Right hindlimb (tissue), 1 donor: Measurements from ENCODE around the gene COL7A1.

Source experiments
- DNase-seq: peaks from one replicate; pipeline ENCODE4 v3.0.0-alpha.2; 2018

COL7A1 gene

DNA sequence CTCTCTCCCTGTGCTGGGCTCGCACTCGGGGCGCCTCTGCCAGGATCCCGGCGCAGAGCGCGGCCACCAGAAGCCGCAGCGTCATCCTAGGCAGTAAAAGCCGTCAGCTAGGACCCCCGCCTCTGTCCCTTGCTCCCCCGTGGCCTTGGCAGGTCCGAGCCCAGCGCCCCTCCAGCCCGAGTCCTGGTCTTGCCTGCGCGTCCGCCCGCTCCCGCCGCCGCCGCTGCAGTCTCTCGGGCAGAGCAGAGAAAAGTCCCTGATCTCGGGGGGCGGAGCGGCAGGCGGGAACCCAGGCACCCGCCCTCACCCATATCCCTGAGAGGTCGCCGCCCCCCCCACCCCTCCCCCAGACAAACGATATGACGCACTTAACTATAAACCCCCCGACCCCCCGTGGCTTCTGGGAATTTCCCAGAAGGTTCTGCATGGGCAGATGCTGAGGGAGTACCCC lies at the start of gene COL7A1:
Gene COL7A1 (minus strand): TSS at position 255 of the 451 bp plus-strand sequence. CDS start 170 bp downstream, at position 85.
- no peak for DNase-seq

DNA sequence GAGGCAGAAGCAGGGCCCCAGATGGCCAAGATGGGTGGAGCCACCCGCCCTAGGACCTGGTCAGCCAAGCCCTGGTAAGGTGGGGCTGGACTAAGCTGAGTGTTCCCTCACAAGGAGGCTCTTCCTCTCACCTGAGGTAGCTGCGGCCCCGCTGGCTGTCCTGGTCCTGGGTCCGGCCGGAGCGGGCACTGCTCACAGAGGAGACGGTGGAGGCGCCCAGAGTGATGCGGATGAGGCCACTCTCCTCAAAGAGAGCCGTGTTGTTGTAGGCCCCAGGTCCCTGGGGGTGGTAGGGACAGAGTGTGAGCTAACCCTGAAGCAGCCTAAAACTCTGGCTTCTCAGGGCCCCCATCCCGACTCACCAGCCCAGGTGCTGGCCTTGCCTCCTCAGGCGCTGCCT lies 47.5 kb upstream of the COL7A1 start:
- DNase-seq = no peak

DNA sequence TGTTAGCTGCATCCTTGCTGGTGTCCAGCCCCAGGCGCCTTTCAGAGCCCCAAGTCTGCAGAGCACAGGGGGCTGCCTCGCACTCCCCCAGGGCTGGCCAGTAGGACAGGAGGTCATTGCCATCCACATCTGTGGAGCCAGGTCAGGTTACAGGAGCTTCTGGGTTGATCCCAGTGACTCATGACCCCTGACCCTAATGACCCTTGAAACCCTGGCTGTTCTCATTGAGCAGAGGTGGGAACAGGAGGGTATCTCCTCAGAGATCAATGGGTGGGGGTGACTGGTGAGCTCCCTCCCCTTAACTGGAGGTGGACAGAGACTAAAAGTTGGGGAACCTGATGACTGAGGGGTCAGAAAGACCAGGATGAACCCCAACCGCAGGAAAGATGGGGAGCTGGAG lies 46.3 kb upstream of the COL7A1 start:
- DNase-seq = no peak

DNA sequence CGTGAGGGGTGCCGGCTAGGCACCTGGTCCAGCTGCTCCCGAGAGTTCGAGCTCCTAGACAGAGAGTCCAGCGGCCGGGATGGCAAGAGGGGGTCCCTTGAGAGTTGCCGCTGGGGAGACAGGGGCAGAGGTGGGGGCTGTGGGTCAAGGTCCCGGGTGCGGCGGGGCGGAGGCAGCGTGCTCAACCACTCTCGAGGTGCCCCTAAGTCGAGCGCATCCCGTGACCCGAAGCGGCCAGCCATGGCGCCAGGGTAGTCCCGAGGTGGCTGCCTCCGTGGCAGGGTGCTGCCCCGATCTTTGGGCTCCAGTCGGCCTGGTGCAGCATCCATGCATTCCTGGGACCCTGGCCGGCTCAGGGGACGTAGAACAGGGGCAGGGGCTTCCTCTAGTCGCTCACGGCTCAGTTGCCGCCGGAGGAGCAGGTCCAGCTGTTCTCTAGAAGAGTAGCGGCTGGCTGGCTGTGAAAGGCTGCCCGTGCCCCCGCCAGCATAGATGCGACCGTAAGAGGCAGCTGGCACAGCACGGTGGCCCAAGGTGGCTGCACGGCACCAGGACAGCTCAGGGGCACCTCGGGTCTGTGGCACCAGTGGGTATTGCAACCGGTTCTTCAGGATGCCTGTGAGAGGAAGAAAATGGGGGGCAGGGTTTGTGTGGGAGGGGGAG lies 44.9 kb upstream of the COL7A1 start:
- DNase-seq = no peak

DNA sequence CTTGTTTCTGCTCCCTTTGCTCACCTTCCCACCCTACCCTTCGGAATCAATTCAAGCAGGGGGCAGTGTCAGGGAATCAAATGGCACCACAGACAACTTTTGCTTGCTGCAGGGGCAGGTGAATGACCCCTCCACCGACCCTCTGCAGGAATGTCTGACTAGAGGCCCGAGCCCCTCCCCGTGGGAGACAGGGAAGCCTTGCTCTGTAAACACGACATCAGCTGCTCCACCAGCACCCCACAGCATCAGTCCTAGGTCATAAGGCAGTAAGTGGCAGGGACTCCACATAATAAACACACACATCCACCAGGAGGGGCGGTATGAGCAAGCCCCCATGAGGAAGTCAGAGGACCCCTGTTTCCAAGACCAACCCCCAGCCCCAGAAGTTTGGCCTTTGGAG lies 42.2 kb upstream of the COL7A1 start:
- no peak for DNase-seq

DNA sequence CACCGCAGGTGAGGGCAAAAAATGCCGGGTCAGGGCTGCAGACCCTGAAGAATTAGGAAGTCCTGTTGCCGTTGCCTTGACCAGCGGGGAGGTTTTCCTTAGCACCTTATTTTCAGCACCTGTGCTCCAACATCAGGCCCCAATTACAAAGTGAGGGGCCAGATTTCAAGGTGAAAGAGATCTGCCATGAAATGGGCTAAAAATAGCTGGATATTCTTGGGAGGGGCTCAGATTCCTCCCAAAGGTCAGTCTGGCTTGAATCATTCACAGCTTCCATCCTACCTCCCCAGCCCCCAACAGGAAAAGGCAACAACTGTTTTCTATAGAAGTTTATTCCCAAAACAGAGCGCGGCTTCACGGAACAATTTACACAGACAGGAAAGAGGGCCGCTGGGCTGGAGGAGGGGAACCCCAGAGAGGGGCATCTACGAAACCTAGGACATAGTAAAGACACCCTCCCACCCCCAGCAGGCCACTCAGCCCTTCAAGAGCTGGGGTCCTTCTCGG lies 41.1 kb upstream of the COL7A1 start:
- DNase-seq = no peak

DNA sequence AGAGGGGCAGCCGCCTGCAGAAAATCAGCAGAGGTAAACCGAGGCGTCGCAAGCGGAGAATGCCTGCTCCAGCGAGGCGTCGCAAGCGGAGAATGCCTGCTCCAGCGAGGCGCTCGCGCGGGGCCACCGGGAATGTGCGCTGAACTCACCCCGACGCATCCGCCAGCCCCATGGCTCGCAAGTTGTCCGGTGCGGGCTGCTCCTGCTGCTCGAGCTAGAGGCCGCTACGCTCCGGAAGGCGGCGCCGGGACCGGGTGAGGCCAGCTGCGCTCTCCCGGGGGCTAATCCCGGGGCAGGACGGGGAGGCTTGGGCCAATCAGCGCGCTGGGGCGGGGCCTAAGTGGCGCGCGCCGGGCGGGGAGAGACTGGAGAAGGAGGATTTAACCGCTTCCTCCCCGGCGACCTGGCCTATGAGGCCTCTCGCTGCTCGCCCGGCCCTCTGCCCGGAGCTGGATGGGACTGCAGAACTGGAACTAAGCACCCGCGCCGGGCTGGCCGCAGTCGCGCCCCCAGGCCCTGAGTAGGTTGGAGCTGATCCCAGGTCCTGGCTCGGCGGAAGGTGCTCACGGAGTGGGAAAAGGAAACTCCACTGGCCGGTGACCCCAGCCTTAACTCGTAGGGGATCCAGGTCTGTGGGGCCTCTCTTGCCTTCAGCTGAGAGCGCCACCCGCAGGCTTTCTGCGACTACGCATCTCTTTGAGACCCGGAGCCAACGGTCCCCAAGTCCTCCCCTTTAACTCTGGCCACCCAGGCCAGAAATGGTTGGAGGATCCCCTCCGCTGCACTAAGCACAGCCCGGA lies 40.3 kb upstream of the COL7A1 start, which contains the start of gene SLC26A6:
Gene SLC26A6 (minus strand): TSS at position 240 of the 800 bp plus-strand sequence. CDS start 68 bp downstream, at position 172.
- DNase-seq = peak; percentile 98

DNA sequence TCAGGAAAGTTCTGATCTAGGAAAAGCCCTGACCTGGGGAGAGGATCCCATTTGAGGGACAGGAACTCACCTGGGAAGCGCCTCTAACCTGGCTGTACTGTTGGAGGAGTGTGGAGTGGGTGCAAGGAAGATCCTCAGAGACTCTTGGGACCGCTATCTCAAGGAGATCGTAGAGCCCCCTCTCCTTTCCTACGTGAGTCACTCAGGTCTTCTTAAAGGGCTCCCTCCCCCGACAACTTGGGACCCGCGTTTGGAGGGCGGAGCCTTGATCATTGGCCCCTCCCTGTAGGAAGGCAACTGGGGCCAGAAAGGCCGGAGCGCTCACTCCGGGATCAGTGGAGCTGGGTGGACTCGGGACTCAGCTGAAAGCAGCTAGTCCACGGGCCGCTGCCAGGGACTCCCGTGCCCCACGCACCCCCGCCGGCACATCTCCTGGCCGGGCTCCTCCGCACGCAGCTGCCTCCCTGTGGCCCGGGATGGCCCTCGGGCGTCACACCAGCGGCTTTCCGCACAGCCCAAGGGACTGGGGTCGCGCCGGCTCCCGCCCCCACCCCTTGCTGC lies 39.6 kb upstream of the COL7A1 start:
- peak; percentile 43 for DNase-seq

DNA sequence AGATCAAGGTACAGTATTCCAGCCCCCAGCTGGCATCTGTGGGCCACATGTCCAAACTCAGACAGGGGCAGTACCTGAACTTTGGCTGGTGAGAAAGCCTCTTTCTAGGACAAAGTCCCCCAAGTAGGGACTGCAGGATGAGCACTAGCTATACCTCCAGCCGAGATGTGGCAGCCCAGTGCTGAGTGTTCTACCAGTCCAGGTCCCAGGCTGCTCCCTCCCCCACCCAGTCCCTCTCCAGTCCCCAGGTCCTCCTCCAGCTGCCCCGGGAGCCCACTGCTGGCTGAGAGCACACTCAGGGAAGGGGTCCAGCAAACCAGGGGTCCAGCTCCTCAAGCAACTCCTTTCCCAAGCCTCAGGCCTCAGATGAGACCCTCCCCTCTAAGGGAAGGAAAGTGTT lies 38.6 kb upstream of the COL7A1 start:
- DNase-seq = no peak

DNA sequence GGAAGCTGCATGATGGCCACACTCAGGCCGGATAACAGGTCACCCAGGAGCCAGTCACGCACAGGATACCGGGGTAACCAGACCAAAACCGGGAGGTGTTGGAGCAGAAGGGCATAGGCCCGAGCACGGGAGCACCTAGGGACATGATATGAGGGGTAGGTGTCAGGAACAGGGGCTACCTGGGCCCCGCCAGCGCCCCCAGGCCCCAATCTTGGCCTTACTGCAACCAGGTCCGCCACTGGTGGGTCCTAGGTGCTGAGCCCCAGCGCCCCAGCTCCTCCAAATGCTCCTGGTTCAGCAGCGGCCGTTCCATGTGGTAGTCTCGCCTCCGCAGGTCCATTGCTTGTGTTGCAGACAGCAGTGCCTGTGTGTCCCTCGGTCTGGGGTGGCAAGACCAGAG lies 38.1 kb upstream of the COL7A1 start:
- DNase-seq = no peak

DNA sequence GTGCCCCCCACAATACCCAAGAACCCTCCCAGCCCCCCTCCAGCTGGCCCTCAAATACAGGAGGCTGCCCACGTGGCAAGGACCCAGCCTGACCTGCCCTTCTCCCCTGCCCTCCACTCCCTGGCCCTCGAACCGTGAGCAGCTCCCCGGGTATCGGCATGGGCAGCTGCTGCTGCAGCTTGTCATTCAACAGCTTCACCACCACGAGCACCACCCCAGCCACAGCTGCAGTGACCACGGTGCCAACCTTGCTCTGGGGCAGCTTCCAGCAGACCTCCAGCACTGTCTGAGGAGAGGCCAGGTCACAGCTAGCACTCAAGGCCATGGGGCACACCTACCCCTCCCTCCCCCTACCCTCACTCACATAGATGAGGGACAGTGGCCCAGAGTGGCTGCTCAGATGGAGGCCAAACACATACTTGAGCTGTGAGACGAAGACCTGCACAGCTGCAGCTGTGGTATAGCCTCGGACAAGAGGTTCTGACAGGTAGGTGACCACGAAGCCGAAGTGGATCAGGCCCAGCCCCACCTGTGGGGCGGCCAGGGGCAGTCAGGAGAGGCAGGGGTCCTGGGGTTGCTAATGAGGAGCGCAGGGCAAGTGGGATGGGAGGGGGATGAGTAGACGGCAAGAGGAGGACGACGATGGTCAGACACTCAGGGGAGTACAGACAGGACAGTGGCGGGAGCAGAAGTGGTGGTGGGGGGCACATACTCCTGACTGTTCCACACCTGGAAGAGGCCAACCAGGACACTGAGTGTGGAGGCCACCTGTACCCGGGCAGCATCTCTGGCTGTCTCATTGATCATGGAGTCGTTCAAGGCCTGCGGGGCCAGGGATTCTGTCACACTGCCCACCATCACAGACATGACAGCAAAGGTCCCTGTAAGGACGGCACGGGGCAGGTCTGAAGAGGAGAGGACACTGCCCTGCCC lies 36.7 kb upstream of the COL7A1 start:
- DNase-seq = no peak

DNA sequence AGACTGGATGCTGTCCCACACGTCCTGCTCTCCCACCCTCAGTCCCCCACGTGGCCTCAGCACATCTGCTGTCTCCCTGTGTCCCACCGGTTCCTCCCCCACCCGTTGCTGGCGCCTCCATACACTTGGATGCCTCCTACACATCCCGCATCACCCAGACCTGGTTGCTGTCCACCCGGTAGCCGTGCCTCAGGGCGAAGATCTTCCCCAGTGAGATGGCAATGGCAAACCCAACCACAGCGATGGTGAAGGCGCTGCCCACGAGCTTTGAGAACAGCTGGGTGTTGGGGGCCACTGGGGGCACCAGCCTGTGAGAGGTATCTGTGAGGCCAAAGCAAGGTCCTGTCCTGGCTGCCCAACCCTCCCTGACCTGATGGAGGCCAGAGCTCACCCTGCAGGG lies 35.7 kb upstream of the COL7A1 start:
- DNase-seq = no peak

DNA sequence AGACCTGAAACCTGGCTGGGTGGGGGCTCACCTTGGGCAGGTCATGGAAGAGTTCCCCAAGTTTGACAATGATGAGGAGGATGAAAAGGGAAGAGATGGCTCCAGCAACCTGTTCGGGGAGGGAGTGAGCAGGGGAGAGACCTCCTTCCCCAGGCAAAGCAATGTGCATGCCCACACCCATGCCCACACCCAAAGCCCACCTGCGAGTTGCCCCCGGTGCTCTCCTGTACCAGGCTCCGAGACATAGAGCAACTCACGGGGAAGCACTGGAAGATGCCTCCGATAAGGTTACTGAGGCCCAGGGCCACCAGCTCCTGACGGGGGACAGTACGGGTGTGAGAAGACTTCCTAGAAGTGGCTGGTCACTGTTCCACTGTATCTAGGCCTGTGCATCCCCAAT lies 35.3 kb upstream of the COL7A1 start:
- no peak for DNase-seq

DNA sequence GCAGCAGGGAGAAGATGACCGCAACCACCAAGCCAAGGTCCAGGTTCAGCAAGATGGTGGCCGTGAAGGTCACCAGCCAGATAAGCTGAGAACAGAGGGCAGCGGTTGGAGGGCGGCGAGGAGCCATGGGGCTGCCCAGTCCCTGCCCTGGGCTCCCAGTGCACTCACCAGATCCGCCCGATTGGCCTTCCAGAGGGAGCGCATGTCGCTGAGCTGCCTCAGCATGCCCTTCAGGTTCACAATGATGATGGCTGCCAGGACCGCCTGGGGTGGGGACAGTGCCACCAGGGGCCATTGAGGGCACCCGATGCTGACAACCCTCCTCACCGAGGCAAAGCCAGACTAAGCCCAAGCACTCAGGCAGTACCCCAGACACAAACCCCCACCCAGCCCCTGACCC lies 34.8 kb upstream of the COL7A1 start:
- DNase-seq = no peak

DNA sequence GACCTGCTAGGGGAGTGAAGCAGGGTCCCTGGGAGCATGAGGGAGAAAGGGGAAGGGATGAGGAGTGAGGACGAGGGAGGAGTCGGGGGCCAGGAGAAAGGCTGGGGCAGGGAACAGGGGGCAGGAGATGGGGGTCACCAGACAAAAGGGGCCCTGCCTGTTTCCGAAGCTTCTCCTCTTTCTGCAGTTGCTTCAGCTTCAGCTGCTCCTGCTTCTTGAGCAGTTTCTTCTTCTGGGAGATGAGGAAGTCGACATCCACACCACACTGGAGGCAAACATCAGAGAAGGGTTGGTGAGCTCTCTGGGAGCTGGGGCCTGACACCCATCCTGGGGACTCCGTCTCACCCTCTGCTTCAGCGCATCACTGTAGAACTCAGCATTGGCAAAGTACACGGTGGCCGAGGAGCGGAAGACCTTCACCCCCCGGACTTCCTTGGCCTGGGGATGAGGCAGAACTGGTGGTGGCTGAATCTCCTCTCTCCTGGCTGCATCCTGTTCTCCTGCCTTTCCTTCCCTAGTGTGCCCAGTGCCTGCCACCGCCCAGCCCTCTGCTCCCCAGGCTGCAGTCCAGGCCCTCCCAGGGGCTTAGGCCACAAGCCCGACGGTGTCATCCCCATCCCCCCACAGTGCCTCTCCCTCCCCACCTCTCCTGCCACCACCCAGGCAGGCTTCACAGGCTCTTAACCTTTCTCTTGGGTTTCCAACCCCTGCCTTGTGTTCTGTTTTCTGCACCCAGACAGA lies 33.3 kb upstream of the COL7A1 start:
- DNase-seq = no peak

DNA sequence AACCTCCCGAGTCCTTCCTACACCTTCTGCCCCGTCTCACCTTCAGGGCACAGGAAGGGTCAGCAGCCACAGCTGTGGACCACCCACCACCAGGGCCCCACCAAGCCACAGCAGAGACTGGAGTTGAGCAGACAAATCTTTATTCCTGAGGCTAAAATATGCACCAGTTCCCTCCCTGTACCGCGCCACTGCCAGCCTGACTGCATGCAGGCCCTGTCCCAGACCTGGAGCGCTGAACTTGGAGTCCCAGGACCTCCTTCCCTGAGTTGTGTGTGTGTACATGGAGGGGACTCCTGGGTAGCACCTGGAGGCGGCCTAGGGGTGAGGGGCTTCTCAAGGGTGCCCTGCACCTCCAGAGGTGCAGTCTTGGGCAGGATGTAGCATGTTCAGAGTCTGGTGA lies 30.5 kb upstream of the COL7A1 start:
- DNase-seq = no peak

DNA sequence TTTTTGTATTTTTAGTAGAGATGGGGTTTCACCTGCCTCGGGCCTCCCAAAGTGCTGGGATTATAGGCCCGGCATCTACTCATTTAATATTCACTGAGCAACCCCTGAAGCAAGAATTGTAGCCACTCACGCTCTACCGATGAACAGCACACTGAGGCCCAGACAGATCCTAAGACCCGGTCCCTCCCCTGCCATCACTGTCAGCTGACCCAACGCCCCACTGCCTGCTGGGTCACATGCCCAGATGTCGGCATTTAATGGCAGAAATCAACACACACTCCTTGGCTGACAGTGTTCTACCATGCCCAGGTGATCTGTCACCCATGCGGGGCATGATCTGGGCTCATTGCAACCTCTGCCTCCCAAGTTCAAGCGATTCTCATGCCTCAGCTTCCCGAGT lies 29.6 kb upstream of the COL7A1 start:
- no peak for DNase-seq

DNA sequence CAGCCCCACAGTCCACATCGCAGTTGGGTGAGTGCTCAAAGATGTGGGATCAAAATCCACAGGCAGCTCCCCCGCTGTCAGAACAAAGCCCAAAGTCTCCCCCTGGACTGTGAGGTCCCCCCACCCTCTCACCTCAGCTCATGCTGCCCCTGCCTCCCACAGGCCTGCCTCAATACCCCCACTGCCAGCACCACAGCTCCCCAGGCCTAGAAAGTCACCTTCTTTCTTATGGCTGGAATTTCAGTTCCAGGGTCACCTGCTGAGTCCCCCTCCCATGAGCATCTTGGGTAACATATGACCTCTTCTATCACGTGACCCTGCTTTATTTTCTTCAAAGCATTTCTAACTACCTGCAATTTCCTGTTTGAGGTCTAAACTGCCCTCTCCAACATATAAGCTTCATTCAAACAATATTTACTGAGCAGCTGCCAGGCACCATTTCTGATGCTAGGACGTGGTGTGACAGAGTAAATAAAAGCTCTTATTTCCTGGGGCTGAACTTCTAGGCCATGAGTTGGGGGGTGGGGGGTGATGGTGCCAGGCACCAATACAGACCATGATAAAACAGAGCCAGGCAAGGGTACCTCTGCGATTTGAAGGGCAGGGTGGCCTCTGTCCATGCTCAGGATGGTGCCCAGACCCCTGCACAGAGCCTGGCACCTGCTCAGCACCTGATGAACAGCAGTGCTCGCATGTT lies 28.9 kb upstream of the COL7A1 start:
- no peak for DNase-seq

DNA sequence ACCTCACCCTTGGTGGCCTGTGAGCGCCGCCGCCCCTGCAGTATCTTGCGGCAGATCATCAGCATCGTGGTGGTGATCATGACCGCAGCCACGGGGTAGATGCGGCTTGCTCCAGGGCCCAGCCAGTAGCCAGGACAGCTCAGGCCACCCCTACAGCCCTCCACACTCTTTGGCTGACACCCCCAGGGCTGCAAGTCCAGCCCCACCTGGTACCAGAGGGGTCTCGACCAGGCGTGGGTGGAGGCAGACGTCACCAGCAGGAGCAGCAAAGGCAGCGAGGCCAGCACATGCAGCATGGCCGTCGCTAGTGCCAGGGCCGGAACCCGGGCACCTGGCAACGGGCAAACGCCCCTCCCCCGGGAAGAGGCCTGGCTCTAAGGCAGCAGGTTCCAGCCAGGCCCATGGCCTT lies 26.3 kb upstream of the COL7A1 start, which contains the start of gene TMEM89:
Gene TMEM89 (minus strand): TSS at position 309 of the 409 bp plus-strand sequence. CDS start 13 bp downstream, at position 296.
- DNase-seq = no peak

DNA sequence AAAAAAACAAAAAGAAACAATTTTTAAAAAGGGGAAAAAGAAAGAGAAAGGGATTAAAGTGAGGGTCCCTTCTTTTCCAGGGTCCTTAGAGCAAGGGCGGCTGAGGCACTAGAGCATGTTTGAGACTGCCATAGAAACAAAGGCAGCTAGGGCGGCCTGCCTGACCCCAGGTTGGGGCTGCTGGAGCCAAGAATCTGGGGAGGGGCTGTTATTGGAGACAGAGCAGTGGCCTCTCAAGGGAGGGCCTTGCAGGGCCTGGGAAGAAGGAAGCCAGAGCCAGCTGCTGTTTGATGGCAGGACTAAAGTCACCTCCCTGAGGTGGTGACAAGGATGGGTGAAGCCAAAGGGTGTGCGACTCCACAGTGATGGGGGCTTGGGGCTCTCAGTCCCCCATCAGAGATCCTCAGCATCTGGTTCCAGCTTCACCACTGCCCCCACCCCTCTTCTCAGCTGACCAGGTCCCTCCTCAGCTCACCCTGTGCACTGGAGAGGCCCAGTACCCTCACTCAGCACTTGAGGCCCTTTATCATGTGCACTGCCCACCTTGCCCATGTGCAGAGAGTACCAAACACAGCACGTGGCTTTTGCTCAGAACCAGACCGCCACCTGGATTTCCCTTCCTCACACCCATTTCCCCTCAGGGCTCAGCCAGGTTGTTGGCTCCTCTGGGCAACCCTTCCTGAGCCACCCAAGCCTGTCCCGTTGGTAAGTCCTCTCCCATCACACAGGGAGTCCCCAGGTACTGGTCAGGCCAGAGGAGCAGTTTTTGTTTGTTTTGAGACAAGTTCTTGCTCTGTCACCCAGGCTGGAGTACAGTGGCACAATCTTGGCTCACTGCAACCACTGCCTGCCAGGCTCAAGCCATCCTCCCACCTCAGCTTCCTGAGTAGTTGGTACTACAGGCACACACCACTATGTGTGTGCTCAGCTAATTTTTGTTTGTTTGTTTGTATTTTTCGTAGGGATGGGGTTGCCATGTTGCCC lies 24.7 kb upstream of the COL7A1 start:
- no peak for DNase-seq
